Measurements from ENCODE around the gene SUFU.

DNA sequence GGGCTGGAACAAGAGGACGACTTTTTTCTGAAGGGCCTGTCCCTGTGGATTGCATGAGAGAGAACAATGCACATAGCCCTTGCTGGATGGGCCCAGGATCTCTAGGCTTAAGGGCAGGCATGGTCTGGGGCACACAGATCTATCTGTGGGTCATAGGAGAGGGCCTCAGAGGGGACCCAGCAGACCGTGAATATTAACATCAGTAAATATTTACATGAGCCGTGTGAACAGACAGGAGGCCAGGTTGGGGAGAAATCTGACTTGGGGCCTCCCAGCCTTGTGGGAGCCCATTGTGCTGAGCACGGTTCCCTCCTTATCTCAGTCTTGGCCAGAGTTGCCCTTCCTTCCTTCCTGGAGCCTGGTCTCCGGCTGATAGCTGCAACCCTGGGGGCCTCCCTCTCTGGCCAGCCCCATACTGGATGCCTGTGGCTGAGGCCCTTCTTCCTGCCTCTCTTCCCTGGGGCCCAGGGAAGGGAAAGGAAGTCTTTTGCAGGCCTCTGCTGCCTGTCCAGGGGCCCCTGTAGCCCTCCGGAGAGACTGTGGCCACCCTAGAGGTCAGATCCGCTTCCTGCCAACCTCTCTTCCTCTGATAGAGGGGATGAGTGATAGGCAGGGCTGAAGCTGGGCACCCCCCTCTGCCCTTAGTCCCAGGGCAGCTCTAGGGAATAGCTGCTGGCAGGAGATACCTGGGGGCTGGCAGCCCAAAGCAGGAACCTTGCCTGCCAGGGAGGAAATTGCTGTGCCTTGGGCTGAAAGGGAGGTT, 96.0 kb downstream of the SUFU start:
- TF ChIP-seq, protein P1, sequence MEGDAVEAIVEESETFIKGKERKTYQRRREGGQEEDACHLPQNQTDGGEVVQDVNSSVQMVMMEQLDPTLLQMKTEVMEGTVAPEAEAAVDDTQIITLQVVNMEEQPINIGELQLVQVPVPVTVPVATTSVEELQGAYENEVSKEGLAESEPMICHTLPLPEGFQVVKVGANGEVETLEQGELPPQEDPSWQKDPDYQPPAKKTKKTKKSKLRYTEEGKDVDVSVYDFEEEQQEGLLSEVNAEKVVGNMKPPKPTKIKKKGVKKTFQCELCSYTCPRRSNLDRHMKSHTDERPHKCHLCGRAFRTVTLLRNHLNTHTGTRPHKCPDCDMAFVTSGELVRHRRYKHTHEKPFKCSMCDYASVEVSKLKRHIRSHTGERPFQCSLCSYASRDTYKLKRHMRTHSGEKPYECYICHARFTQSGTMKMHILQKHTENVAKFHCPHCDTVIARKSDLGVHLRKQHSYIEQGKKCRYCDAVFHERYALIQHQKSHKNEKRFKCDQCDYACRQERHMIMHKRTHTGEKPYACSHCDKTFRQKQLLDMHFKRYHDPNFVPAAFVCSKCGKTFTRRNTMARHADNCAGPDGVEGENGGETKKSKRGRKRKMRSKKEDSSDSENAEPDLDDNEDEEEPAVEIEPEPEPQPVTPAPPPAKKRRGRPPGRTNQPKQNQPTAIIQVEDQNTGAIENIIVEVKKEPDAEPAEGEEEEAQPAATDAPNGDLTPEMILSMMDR (IDR thresholded peaks at IDR 0.05; ENCODE audit: control extremely low read depth in 1 of 3, insufficient read depth in 1 of 3, low read depth in 1 of 3, low read length in 3 of 3), result no peak
- TF ChIP-seq YY1 (IDR thresholded peaks at IDR 0.05; ENCODE audit: low read depth, low read length) (no peak), BRCA1 (IDR thresholded peaks at IDR 0.05; ENCODE audit: low read depth, low read length) (no peak), EP300 (IDR thresholded peaks at IDR 0.05; ENCODE audit: borderline replicate concordance in 1 of 2, low read depth in 2 of 2, low read length in 2 of 2) (no peak), EZH2 (IDR thresholded peaks at IDR 0.05; ENCODE audit: low read depth, low read length, severe bottlenecking) (no peak), SRF (IDR thresholded peaks at IDR 0.05; ENCODE audit: low read depth, low read length) (no peak), NRF1 (IDR thresholded peaks at IDR 0.05; ENCODE audit: low read depth, low read length) (no peak), POLR2AphosphoS5 (IDR thresholded peaks at IDR 0.05; ENCODE audit: low read depth, low read length) (no peak), KDM1A (IDR thresholded peaks at IDR 0.05; ENCODE audit: borderline replicate concordance, low read length) (no peak), SIX5 (IDR thresholded peaks at IDR 0.05; ENCODE audit: low read depth, low read length) (no peak), MAFK (IDR thresholded peaks at IDR 0.05; ENCODE audit: low read depth, low read length) (no peak)
- TF ChIP-seq, protein P2, sequence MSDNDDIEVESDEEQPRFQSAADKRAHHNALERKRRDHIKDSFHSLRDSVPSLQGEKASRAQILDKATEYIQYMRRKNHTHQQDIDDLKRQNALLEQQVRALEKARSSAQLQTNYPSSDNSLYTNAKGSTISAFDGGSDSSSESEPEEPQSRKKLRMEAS (IDR thresholded peaks at IDR 0.05), result no peak
- TF ChIP-seq, protein P3, sequence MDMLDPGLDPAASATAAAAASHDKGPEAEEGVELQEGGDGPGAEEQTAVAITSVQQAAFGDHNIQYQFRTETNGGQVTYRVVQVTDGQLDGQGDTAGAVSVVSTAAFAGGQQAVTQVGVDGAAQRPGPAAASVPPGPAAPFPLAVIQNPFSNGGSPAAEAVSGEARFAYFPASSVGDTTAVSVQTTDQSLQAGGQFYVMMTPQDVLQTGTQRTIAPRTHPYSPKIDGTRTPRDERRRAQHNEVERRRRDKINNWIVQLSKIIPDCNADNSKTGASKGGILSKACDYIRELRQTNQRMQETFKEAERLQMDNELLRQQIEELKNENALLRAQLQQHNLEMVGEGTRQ (IDR thresholded peaks at IDR 0.05; ENCODE audit: low read length), result no peak

All from H1 (cell line).